ENCODE results near the gene GLTP.

GLTP gene

GRCh38 chr12:109871668-109872314, 8.6 kb downstream of the GLTP start:
- TF ChIP-seq REST (IDR thresholded peaks at IDR 0.05; ENCODE audit: low read depth): no peak
- TF ChIP-seq CREB1 (IDR thresholded peaks at IDR 0.05; ENCODE audit: low read depth): no peak
- no peak for TF ChIP-seq USF1 (IDR thresholded peaks at IDR 0.05)
- no peak for TF ChIP-seq RAD21 (IDR thresholded peaks at IDR 0.05; ENCODE audit: low read depth)
- TF ChIP-seq TAF1 (IDR thresholded peaks at IDR 0.05; ENCODE audit: low read depth): no peak
- TF ChIP-seq FOXM1 (IDR thresholded peaks at IDR 0.05; ENCODE audit: borderline replicate concordance, low read depth): no peak
- TF ChIP-seq TCF12 (IDR thresholded peaks at IDR 0.05; ENCODE audit: low read depth): no peak
- no peak for TF ChIP-seq EP300 (IDR thresholded peaks at IDR 0.05; ENCODE audit: borderline replicate concordance)
- no peak for TF ChIP-seq YY1 (IDR thresholded peaks at IDR 0.05; ENCODE audit: low read depth)
- TF ChIP-seq EGR1 (IDR thresholded peaks at IDR 0.05): no peak
- TF ChIP-seq NFIC (IDR thresholded peaks at IDR 0.05): no peak
- TF ChIP-seq TEAD4 (IDR thresholded peaks at IDR 0.05): no peak
- TF ChIP-seq ZBTB7A (IDR thresholded peaks at IDR 0.05; ENCODE audit: low read depth): no peak
- TF ChIP-seq MAX (IDR thresholded peaks at IDR 0.05): no peak
- no peak for TF ChIP-seq CEBPB (IDR thresholded peaks at IDR 0.05)

GRCh38 chr12:109870648-109871047, 9.7 kb downstream of the GLTP start:
- no peak for TF ChIP-seq YY1 (IDR thresholded peaks at IDR 0.05; ENCODE audit: low read depth)
- no peak for TF ChIP-seq REST (IDR thresholded peaks at IDR 0.05; ENCODE audit: low read depth)
- TF ChIP-seq FOXM1 (IDR thresholded peaks at IDR 0.05; ENCODE audit: borderline replicate concordance, low read depth): no peak
- no peak for TF ChIP-seq TEAD4 (IDR thresholded peaks at IDR 0.05)
- TF ChIP-seq RAD21 (IDR thresholded peaks at IDR 0.05; ENCODE audit: low read depth): no peak
- no peak for TF ChIP-seq TAF1 (IDR thresholded peaks at IDR 0.05; ENCODE audit: low read depth)
- no peak for TF ChIP-seq MAX (IDR thresholded peaks at IDR 0.05)
- TF ChIP-seq ZBTB7A (IDR thresholded peaks at IDR 0.05; ENCODE audit: low read depth): no peak
- no peak for TF ChIP-seq CEBPB (IDR thresholded peaks at IDR 0.05)
- TF ChIP-seq USF1 (IDR thresholded peaks at IDR 0.05): no peak
- no peak for TF ChIP-seq CREB1 (IDR thresholded peaks at IDR 0.05; ENCODE audit: low read depth)
- no peak for TF ChIP-seq TCF12 (IDR thresholded peaks at IDR 0.05; ENCODE audit: low read depth)
- TF ChIP-seq NFIC (IDR thresholded peaks at IDR 0.05): no peak
- TF ChIP-seq EGR1 (IDR thresholded peaks at IDR 0.05): no peak
- no peak for TF ChIP-seq EP300 (IDR thresholded peaks at IDR 0.05; ENCODE audit: borderline replicate concordance)

GRCh38 chr12:109868182-109869051, 11.9 kb downstream of the GLTP start:
- TF ChIP-seq NFIC (IDR thresholded peaks at IDR 0.05): no peak
- TF ChIP-seq REST (IDR thresholded peaks at IDR 0.05; ENCODE audit: low read depth): no peak
- no peak for TF ChIP-seq USF1 (IDR thresholded peaks at IDR 0.05)
- no peak for TF ChIP-seq CEBPB (IDR thresholded peaks at IDR 0.05)
- TF ChIP-seq TEAD4 (IDR thresholded peaks at IDR 0.05): no peak
- no peak for TF ChIP-seq YY1 (IDR thresholded peaks at IDR 0.05; ENCODE audit: low read depth)
- TF ChIP-seq TCF12 (IDR thresholded peaks at IDR 0.05; ENCODE audit: low read depth): no peak
- TF ChIP-seq EP300 (IDR thresholded peaks at IDR 0.05; ENCODE audit: borderline replicate concordance): no peak
- TF ChIP-seq MAX (IDR thresholded peaks at IDR 0.05): no peak
- TF ChIP-seq FOXM1 (IDR thresholded peaks at IDR 0.05; ENCODE audit: borderline replicate concordance, low read depth): no peak
- no peak for TF ChIP-seq ZBTB7A (IDR thresholded peaks at IDR 0.05; ENCODE audit: low read depth)
- no peak for TF ChIP-seq RAD21 (IDR thresholded peaks at IDR 0.05; ENCODE audit: low read depth)
- TF ChIP-seq EGR1 (IDR thresholded peaks at IDR 0.05): no peak
- TF ChIP-seq TAF1 (IDR thresholded peaks at IDR 0.05; ENCODE audit: low read depth): no peak
- TF ChIP-seq CREB1 (IDR thresholded peaks at IDR 0.05; ENCODE audit: low read depth): no peak

Measured in Ishikawa (cell line).